T-helper 1 cell treated with Interleukin-12 subunit alpha and Interleukin-12 subunit beta and Interleukin-4 antibody, amounts not matched to agents 30 μg/mL and 1 μg/mL, for 36 hours (primary cell): Measurements from ENCODE around the gene TRIP6.

Source experiments
- H3K27ac Mint-ChIP-seq: one replicate; pipeline ENCODE4 v1.8.0; 2021; ENCODE audit warnings: mild to moderate bottlenecking, mixed read lengths
- H3K27me3 Mint-ChIP-seq: one replicate; pipeline ENCODE4 v1.8.0; 2021; ENCODE audit warnings: low read depth, mixed read lengths
- H3K36me3 Mint-ChIP-seq: one replicate; pipeline ENCODE4 v1.8.0; 2021; ENCODE audit warnings: low read depth, mixed read lengths
- H3K4me1 Mint-ChIP-seq: one replicate; pipeline ENCODE4 v1.8.0; 2021; ENCODE audit warnings: low read depth, mixed read lengths
- H3K4me3 Mint-ChIP-seq: one replicate; pipeline ENCODE4 v1.8.0; 2021; ENCODE audit warnings: mild to moderate bottlenecking, moderate library complexity, mixed read lengths
- H3K9me3 Mint-ChIP-seq: one replicate; pipeline ENCODE4 v1.8.0; 2021; ENCODE audit warnings: mixed read lengths

The TRIP6 gene

GRCh38 chr7:100856871-100857282 lies 10.3 kb upstream of the TRIP6 start:
- H3K27ac Mint-ChIP-seq, result no peak overlapping the region

GRCh38 chr7:100859856-100860255 lies 7.3 kb upstream of the TRIP6 start:
- H3K36me3 Mint-ChIP-seq, result peaks cover 29% of the 10 kb centered on the region
- no peak overlapping the region for H3K27ac Mint-ChIP-seq
- no peaks in the 10 kb centered on the region for H3K9me3 Mint-ChIP-seq
- peaks cover 2% of the 10 kb centered on the region for H3K4me1 Mint-ChIP-seq
- H3K4me3 Mint-ChIP-seq, result no peak overlapping the region
- H3K27me3 Mint-ChIP-seq, result no peaks in the 10 kb centered on the region

More at GRCh38 chr7:100856871-100857282, 10.3 kb upstream of the TRIP6 start:
- no peak overlapping the region for H3K4me3 Mint-ChIP-seq
- no peaks in the 10 kb centered on the region for H3K9me3 Mint-ChIP-seq
- H3K36me3 Mint-ChIP-seq, result peaks cover 21% of the 10 kb centered on the region
- H3K4me1 Mint-ChIP-seq, result peaks cover 13% of the 10 kb centered on the region
- H3K27me3 Mint-ChIP-seq, result no peaks in the 10 kb centered on the region

GRCh38 chr7:100860702-100861615 lies 6.2 kb upstream of the TRIP6 start:
- H3K27me3 Mint-ChIP-seq, result no peaks in the 10 kb centered on the region
- peaks cover 28% of the 10 kb centered on the region for H3K36me3 Mint-ChIP-seq
- no peak overlapping the region for H3K4me3 Mint-ChIP-seq
- H3K9me3 Mint-ChIP-seq, result no peaks in the 10 kb centered on the region
- no peak overlapping the region for H3K27ac Mint-ChIP-seq
- peaks cover 4% of the 10 kb centered on the region for H3K4me1 Mint-ChIP-seq

GRCh38 chr7:100861616-100861985 lies 5.6 kb upstream of the TRIP6 start:
- H3K4me3 Mint-ChIP-seq, result no peak overlapping the region
- H3K36me3 Mint-ChIP-seq, result peaks cover 28% of the 10 kb centered on the region
- H3K4me1 Mint-ChIP-seq, result peaks cover 4% of the 10 kb centered on the region
- no peaks in the 10 kb centered on the region for H3K9me3 Mint-ChIP-seq
- H3K27ac Mint-ChIP-seq, result no peak overlapping the region
- H3K27me3 Mint-ChIP-seq, result no peaks in the 10 kb centered on the region

GRCh38 chr7:100863406-100863950 lies 3.7 kb upstream of the TRIP6 start:
- H3K9me3 Mint-ChIP-seq, result no peaks in the 10 kb centered on the region
- peaks cover 15% of the 10 kb centered on the region for H3K4me1 Mint-ChIP-seq
- no peaks in the 10 kb centered on the region for H3K27me3 Mint-ChIP-seq
- no peak overlapping the region for H3K4me3 Mint-ChIP-seq
- H3K36me3 Mint-ChIP-seq, result peaks cover 22% of the 10 kb centered on the region
- no peak overlapping the region for H3K27ac Mint-ChIP-seq

GRCh38 chr7:100864263-100864845 lies 2.8 kb upstream of the TRIP6 start:
- H3K4me1 Mint-ChIP-seq, result peaks cover 15% of the 10 kb centered on the region
- no peaks in the 10 kb centered on the region for H3K9me3 Mint-ChIP-seq
- no peaks in the 10 kb centered on the region for H3K27me3 Mint-ChIP-seq
- H3K4me3 Mint-ChIP-seq, result no peak overlapping the region
- peaks cover 20% of the 10 kb centered on the region for H3K36me3 Mint-ChIP-seq
- H3K27ac Mint-ChIP-seq, result no peak overlapping the region

GRCh38 chr7:100865372-100865911 lies 1.7 kb upstream of the TRIP6 start:
- no peak overlapping the region for H3K4me3 Mint-ChIP-seq
- no peaks in the 10 kb centered on the region for H3K27me3 Mint-ChIP-seq
- H3K4me1 Mint-ChIP-seq, result peaks cover 15% of the 10 kb centered on the region
- peaks cover 15% of the 10 kb centered on the region for H3K36me3 Mint-ChIP-seq
- no peaks in the 10 kb centered on the region for H3K9me3 Mint-ChIP-seq
- H3K27ac Mint-ChIP-seq, result no peak overlapping the region

- H3K4me3 Mint-ChIP-seq, result peak overlapping the region; percentile 87
Measured at GRCh38 chr7:100865938-100866728, 1.1 kb upstream of the TRIP6 start.

GRCh38 chr7:100866729-100867039 lies 503 bp upstream of the TRIP6 start:
- Mint-ChIP-seq H3K9me3 (no peaks in the 10 kb centered on the region), H3K27ac (peak overlapping the region; percentile 88), H3K4me1 (peaks cover 15% of the 10 kb centered on the region), H3K36me3 (peaks cover 13% of the 10 kb centered on the region), H3K4me3 (peak overlapping the region; percentile 87), H3K27me3 (no peaks in the 10 kb centered on the region)

More at GRCh38 chr7:100865938-100866728, 1.1 kb upstream of the TRIP6 start:
- peaks cover 15% of the 10 kb centered on the region for H3K4me1 Mint-ChIP-seq
- H3K9me3 Mint-ChIP-seq, result no peaks in the 10 kb centered on the region
- no peaks in the 10 kb centered on the region for H3K27me3 Mint-ChIP-seq
- H3K27ac Mint-ChIP-seq, result peak overlapping the region; percentile 88
- peaks cover 13% of the 10 kb centered on the region for H3K36me3 Mint-ChIP-seq

GRCh38 chr7:100867776-100868485 lies 744 bp downstream of the TRIP6 start:
- H3K4me3 Mint-ChIP-seq, result peak overlapping the region; percentile 76
- no peaks in the 10 kb centered on the region for H3K27me3 Mint-ChIP-seq
- H3K27ac Mint-ChIP-seq, result peak overlapping the region; percentile 73
- H3K4me1 Mint-ChIP-seq, result peaks cover 15% of the 10 kb centered on the region
- H3K9me3 Mint-ChIP-seq, result no peaks in the 10 kb centered on the region
- peaks cover 13% of the 10 kb centered on the region for H3K36me3 Mint-ChIP-seq

- H3K36me3 Mint-ChIP-seq, result peaks cover 35% of the 10 kb centered on the region
Measured at GRCh38 chr7:100873599-100874299, 6.6 kb downstream of the TRIP6 start.

GRCh38 chr7:100874300-100874576 lies 7.1 kb downstream of the TRIP6 start:
- H3K4me1 Mint-ChIP-seq, result peaks cover 29% of the 10 kb centered on the region
- peaks cover 37% of the 10 kb centered on the region for H3K36me3 Mint-ChIP-seq
- peak overlapping the region; percentile 96 for H3K4me3 Mint-ChIP-seq
- peak overlapping the region; percentile 98 for H3K27ac Mint-ChIP-seq
- H3K9me3 Mint-ChIP-seq, result no peaks in the 10 kb centered on the region
- H3K27me3 Mint-ChIP-seq, result no peaks in the 10 kb centered on the region

More at GRCh38 chr7:100873599-100874299, 6.6 kb downstream of the TRIP6 start:
- peaks cover 27% of the 10 kb centered on the region for H3K4me1 Mint-ChIP-seq
- H3K27ac Mint-ChIP-seq, result peak overlapping the region; percentile 98
- no peaks in the 10 kb centered on the region for H3K9me3 Mint-ChIP-seq
- H3K27me3 Mint-ChIP-seq, result no peaks in the 10 kb centered on the region
- peak overlapping the region; percentile 96 for H3K4me3 Mint-ChIP-seq

GRCh38 chr7:100874577-100875355 lies 7.6 kb downstream of the TRIP6 start, which contains the start of gene SRRT:
SRRT (plus strand) TSS chr7:100875103; CDS start chr7:100875591, 488 bp downstream.
- Mint-ChIP-seq H3K36me3 (peaks cover 38% of the 10 kb centered on the region), H3K4me3 (peak within 1 kb of the TSS; percentile 96), H3K27ac (peak within 1 kb of the TSS; percentile 98), H3K9me3 (no peaks in the 10 kb centered on the region), H3K27me3 (no peaks in the 10 kb centered on the region), H3K4me1 (peaks cover 32% of the 10 kb centered on the region)
